ENCODE data around the gene TBCK. TPM values are rescaled to one million over a fixed set of nuclear protein-coding genes. Genes with fewer than 3 reads are reported as not detected.

Gene TBCK
- total RNA-seq, 1 donor from 2014 or later: 28.2 TPM

DNA sequence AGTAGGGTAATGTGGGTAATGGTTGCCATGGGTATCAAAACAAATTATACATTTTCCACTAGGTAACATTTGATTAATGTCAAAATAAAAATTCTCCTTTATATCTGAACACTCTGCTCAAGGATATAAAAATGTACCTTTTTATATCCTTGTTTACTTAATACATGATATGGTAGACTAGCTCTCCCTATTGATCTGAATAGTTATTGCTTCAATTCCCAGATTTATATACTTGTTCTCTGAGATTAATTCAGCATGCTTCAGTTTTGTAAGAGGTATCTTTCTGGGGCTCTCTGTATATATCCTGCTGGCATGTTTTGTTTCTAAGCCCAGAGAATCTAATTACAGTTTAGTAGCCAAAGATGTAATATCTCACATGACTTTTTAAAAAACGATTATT, 251.0 kb downstream of the TBCK start:
- Mint-ChIP-seq H3K36me3 (ENCODE audit: low read depth) (peaks cover 5% of the 10 kb centered on the region), H3K27ac (ENCODE audit: unreplicated experiment) (no peak overlapping the region), H3K4me1 (ENCODE audit: low read depth) (peaks cover 14% of the 10 kb centered on the region), H3K9me3 (ENCODE audit: low read depth) (peaks cover 19% of the 10 kb centered on the region), H3K27me3 (ENCODE audit: low read depth) (peaks cover 4% of the 10 kb centered on the region), H3K4me3 (ENCODE audit: unreplicated experiment) (no peak overlapping the region)
- TF ChIP-seq, protein P1, sequence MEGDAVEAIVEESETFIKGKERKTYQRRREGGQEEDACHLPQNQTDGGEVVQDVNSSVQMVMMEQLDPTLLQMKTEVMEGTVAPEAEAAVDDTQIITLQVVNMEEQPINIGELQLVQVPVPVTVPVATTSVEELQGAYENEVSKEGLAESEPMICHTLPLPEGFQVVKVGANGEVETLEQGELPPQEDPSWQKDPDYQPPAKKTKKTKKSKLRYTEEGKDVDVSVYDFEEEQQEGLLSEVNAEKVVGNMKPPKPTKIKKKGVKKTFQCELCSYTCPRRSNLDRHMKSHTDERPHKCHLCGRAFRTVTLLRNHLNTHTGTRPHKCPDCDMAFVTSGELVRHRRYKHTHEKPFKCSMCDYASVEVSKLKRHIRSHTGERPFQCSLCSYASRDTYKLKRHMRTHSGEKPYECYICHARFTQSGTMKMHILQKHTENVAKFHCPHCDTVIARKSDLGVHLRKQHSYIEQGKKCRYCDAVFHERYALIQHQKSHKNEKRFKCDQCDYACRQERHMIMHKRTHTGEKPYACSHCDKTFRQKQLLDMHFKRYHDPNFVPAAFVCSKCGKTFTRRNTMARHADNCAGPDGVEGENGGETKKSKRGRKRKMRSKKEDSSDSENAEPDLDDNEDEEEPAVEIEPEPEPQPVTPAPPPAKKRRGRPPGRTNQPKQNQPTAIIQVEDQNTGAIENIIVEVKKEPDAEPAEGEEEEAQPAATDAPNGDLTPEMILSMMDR (IDR thresholded peaks at IDR 0.05): peak; percentile 37
- no peak for DNase-seq (ENCODE audit: low spot score)

DNA sequence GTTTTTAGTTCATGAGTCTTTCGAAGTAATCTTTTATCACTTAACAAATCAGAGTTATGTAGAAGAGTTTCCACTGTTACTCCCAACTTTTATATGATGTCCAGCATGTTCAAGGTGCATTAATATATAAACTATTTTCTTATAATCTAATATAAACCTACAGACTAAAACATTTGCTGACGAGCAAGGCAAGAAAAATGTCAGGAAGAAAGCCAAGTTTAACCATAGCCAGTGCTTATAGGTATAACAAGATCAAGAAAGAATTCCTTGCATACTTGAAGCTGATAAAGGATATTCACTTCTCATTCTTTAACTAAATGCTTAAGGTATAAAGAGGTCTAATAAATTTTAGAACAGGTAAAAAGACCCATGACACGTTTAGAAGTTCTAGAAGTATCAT, 253.0 kb downstream of the TBCK start:
- no peak overlapping the region for H3K4me3 Mint-ChIP-seq (ENCODE audit: unreplicated experiment)
- no peak overlapping the region for H3K27ac Mint-ChIP-seq (ENCODE audit: unreplicated experiment)
- H3K9me3 Mint-ChIP-seq (ENCODE audit: low read depth): peaks cover 5% of the 10 kb centered on the region
- TF ChIP-seq, protein P1 (IDR thresholded peaks at IDR 0.05): no peak
- peaks cover 2% of the 10 kb centered on the region for H3K36me3 Mint-ChIP-seq (ENCODE audit: low read depth)
- peaks cover 22% of the 10 kb centered on the region for H3K4me1 Mint-ChIP-seq (ENCODE audit: low read depth)
- no peak for DNase-seq (ENCODE audit: low spot score)
- peaks cover 9% of the 10 kb centered on the region for H3K27me3 Mint-ChIP-seq (ENCODE audit: low read depth)

DNA sequence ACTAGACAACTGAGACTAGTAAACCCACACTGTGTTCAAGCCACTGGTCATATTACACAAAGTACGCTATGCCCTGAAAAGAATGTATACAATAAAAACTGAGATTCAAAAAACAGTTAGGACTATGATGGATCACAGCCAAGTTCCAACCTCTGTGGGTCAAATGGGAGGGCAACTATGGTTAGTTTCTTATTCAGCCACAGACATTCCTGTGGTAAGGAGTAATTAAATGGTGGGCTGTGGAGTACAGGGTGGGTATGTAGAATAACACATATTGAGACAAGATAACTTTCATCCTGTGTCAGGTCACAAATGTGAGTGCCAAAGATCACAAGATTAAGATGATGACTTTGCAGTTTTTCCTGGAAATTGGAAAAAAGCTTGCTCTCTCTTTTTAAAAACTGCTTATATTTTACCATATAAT, 253.5 kb downstream of the TBCK start:
- H3K36me3 Mint-ChIP-seq (ENCODE audit: low read depth): peaks cover 2% of the 10 kb centered on the region
- TF ChIP-seq, protein P1 (IDR thresholded peaks at IDR 0.05): no peak
- H3K9me3 Mint-ChIP-seq (ENCODE audit: low read depth): peaks cover 5% of the 10 kb centered on the region
- no peak overlapping the region for H3K4me3 Mint-ChIP-seq (ENCODE audit: unreplicated experiment)
- no peak for DNase-seq (ENCODE audit: low spot score)
- H3K27ac Mint-ChIP-seq (ENCODE audit: unreplicated experiment): peak overlapping the region; percentile 76
- H3K4me1 Mint-ChIP-seq (ENCODE audit: low read depth): peaks cover 22% of the 10 kb centered on the region
- H3K27me3 Mint-ChIP-seq (ENCODE audit: low read depth): peaks cover 11% of the 10 kb centered on the region

DNA sequence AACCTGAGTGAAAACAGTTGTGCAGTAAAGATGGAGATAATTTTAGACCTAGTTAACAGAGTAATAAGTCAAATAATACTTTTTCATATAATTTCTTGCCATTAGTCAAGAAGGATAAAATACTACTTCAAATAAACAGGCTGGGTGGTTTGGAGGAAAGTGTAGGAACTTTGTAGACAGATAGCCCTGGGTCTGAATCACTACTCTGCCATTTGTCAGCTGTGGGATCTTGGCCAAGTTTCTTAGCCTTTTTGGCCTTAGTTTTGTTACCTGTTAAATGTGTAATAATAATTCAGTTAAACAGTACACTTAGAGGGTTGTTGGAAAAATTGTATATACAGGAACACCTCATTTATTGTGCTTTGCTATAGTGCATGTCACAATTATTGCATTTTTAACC, 257.1 kb downstream of the TBCK start:
- peaks cover 11% of the 10 kb centered on the region for H3K27me3 Mint-ChIP-seq (ENCODE audit: low read depth)
- no peak overlapping the region for H3K4me3 Mint-ChIP-seq (ENCODE audit: unreplicated experiment)
- peaks cover 2% of the 10 kb centered on the region for H3K36me3 Mint-ChIP-seq (ENCODE audit: low read depth)
- H3K4me1 Mint-ChIP-seq (ENCODE audit: low read depth): peaks cover 22% of the 10 kb centered on the region
- TF ChIP-seq, protein P1 (IDR thresholded peaks at IDR 0.05): no peak
- H3K27ac Mint-ChIP-seq (ENCODE audit: unreplicated experiment): no peak overlapping the region
- H3K9me3 Mint-ChIP-seq (ENCODE audit: low read depth): no peaks in the 10 kb centered on the region
- no peak for DNase-seq (ENCODE audit: low spot score)

DNA sequence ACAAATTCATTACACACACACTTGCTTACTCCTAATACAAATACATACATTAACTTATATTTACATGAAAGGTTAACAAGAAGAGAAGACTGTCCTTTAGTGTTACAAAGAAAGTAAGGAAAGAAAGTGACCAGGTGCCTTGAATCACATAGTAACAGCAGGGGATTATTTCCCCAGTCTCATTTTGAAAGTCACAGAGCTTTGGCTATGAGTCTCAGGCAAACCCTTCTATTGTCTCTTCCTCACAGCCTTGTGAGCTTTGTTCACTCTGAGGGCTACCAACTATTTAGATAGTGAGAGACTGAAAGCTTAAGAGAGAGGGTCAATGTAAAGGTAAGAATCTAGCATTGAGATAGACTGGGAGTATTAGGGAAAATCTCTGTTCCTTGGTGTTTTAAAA, 259.1 kb downstream of the TBCK start:
- Mint-ChIP-seq H3K27ac (ENCODE audit: unreplicated experiment) (no peak overlapping the region), H3K4me1 (ENCODE audit: low read depth) (peaks cover 8% of the 10 kb centered on the region), H3K27me3 (ENCODE audit: low read depth) (peaks cover 11% of the 10 kb centered on the region), H3K9me3 (ENCODE audit: low read depth) (no peaks in the 10 kb centered on the region), H3K4me3 (ENCODE audit: unreplicated experiment) (no peak overlapping the region), H3K36me3 (ENCODE audit: low read depth) (peaks cover 2% of the 10 kb centered on the region)
- DNase-seq (ENCODE audit: low spot score): no peak
- TF ChIP-seq, protein P1 (IDR thresholded peaks at IDR 0.05): no peak

Measured in chondrocyte (in vitro differentiated cells).